Measurements from ENCODE around the gene SKAP1. TPM values are rescaled to one million over a fixed set of nuclear protein-coding genes. Genes with fewer than 3 reads are reported as not detected.
A peak's percentile ranks its signal among the peaks of the same experiment; 100 is the strongest.
"Not testable (repeated sequence)": the region's sequence is repeated elsewhere in the genome, so short reads cannot be mapped to it uniquely, and the experiment has no call there.

Gene SKAP1
- total RNA-seq, 1 experiment from 2014 or later: 0.31 TPM

DNA sequence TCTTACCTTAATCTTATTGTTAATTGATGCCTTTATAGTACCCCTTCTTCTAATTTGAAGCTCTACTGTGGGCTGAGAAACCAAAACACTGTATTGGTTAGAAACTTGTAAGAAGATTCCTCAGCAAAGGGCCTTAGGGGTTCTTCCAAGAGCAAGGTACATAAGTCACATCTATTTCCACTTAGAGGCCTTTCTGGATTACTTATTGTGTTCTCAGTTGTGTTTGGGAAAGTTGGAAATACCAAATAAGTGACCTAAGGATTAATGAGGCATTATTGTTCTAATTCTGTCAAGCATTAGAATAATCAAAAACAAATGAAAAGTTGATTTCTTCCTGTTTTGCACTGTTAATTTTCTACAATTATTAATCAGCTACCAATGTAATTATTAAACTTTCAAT lies 85.8 kb downstream of the SKAP1 start:
- BruUV-seq (replicated peaks): no TSS peak
- ChIA-PET CTCF (interaction anchor here (0.5 kb wide), 1 partner anchor 35 kb away, joined by 6 read pairs; no protein-coding TSS in a partner anchor), POLR2A (ENCODE audit: unreplicated experiment) (interaction anchor here (0.6 kb wide), 1 partner anchor 147 kb away, joined by 3 read pairs; no protein-coding TSS in a partner anchor)
- H3K9me3 ChIP-seq (ENCODE audit: insufficient read depth, low read depth): no peaks in the 10 kb centered on the region
- H3K27ac ChIP-seq: no peak overlapping the region
- H3K36me3 ChIP-seq (ENCODE audit: low read depth): no peaks in the 10 kb centered on the region
- no peak overlapping the region for H3K4me3 ChIP-seq
- H3K9me2 ChIP-seq (ENCODE audit: insufficient read depth): no peaks in the 10 kb centered on the region; the same call in 1 of the 2 replicates
- intact Hi-C loops (cut with micrococcal nuclease; ENCODE audit: unreplicated experiment): no loop called here
- H3K79me2 ChIP-seq (ENCODE audit: low read depth): no peaks in the 10 kb centered on the region
- no peaks in the 10 kb centered on the region for H3K4me1 ChIP-seq (replicated peaks; ENCODE audit: insufficient read depth)
- TF ChIP-seq, protein P1, sequence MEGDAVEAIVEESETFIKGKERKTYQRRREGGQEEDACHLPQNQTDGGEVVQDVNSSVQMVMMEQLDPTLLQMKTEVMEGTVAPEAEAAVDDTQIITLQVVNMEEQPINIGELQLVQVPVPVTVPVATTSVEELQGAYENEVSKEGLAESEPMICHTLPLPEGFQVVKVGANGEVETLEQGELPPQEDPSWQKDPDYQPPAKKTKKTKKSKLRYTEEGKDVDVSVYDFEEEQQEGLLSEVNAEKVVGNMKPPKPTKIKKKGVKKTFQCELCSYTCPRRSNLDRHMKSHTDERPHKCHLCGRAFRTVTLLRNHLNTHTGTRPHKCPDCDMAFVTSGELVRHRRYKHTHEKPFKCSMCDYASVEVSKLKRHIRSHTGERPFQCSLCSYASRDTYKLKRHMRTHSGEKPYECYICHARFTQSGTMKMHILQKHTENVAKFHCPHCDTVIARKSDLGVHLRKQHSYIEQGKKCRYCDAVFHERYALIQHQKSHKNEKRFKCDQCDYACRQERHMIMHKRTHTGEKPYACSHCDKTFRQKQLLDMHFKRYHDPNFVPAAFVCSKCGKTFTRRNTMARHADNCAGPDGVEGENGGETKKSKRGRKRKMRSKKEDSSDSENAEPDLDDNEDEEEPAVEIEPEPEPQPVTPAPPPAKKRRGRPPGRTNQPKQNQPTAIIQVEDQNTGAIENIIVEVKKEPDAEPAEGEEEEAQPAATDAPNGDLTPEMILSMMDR (conservative IDR thresholded peaks at IDR 0.05): no peak
- no peak for TF ChIP-seq EZH2 (IDR thresholded peaks at IDR 0.05; ENCODE audit: low read depth)
- H2AFZ ChIP-seq: no peak overlapping the region
- H4K20me1 ChIP-seq (ENCODE audit: insufficient read depth): no peaks in the 10 kb centered on the region
- no peak overlapping the region for H3K4me2 ChIP-seq
- no peaks in the 10 kb centered on the region for H3K27me3 ChIP-seq (ENCODE audit: insufficient read depth, low read depth)
- DNase-seq: no peak
- H3F3A ChIP-seq (ENCODE audit: insufficient read depth, low read depth): no peaks in the 10 kb centered on the region

DNA sequence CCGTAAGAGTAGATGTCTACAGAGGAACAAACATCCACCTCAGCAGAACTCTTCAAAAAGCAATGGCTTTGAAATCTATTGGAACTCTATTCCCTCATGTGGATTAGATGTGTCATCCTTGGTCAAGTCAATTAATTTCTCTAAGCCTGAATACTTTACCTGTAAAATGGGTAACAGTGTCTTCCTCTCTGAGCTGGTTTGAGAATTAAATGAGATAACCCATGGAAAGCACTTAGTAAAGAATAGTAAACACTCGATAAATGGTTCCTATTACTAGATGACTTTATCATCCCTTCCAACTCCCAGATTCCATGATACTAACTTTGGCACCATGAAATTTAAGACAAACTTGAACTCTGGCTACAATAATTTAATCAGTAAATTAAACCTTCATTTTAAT lies 89.1 kb downstream of the SKAP1 start:
- CTCF ChIA-PET: no interaction called here
- no peak overlapping the region for H3K4me2 ChIP-seq
- no peaks in the 10 kb centered on the region for H3K27me3 ChIP-seq (ENCODE audit: insufficient read depth, low read depth)
- no peak overlapping the region for H2AFZ ChIP-seq
- H3K9me3 ChIP-seq (ENCODE audit: insufficient read depth, low read depth): no peaks in the 10 kb centered on the region
- H3K79me2 ChIP-seq (ENCODE audit: low read depth): no peaks in the 10 kb centered on the region
- H3F3A ChIP-seq (ENCODE audit: insufficient read depth, low read depth): no peaks in the 10 kb centered on the region
- no peaks in the 10 kb centered on the region for H3K9me2 ChIP-seq (ENCODE audit: insufficient read depth)
- intact Hi-C loops (cut with micrococcal nuclease; ENCODE audit: unreplicated experiment): no loop called here
- H3K27ac ChIP-seq: no peak overlapping the region
- BruUV-seq (replicated peaks): no TSS peak
- H3K4me3 ChIP-seq: no peak overlapping the region
- DNase-seq: no peak
- no peaks in the 10 kb centered on the region for H3K36me3 ChIP-seq (ENCODE audit: low read depth)
- TF ChIP-seq, protein P1 (conservative IDR thresholded peaks at IDR 0.05): no peak
- TF ChIP-seq EZH2 (IDR thresholded peaks at IDR 0.05; ENCODE audit: low read depth): no peak
- H3K4me1 ChIP-seq (replicated peaks; ENCODE audit: insufficient read depth): no peaks in the 10 kb centered on the region
- POLR2A ChIA-PET (ENCODE audit: unreplicated experiment): no interaction called here
- no peaks in the 10 kb centered on the region for H4K20me1 ChIP-seq (ENCODE audit: insufficient read depth)

DNA sequence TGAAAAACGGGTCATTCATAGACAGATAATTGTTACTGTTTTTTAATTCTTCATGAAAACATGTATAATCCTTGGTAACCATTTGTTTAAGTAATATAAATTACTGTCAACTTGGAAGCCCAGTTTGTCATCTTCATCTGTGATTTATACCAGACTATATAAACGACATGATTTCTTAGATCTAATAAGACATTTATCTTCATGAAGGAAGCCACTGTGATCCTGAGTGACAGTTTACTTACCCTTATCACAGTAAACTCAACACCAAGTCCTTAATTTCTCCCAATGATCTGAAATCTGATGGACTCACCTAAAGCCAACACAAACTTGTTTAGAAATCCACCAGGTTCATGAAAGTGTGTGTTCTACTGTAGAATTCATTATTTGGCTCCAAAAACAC lies 91.3 kb downstream of the SKAP1 start:
- CTCF ChIA-PET: no interaction called here
- BruUV-seq (replicated peaks): no TSS peak

DNA sequence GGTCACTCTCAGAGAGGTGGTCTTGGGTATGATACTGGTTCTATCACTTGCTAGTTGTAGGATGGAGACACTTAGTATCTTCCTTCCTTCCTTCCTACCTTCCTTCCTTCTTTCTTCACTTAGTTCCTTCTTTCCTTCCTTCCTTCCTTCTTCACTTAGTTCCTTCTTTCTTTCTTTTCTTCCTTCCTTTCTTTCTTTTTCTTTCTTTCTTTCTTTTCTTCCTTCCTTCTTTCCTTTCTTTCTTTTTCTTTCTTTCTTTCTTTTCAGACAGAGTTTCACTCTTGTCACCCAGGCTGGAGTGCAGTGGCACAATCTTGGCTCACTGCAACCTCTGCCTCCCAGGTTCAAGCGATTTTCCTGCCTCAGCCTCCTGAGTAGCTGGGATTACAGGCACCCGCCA lies 92.1 kb downstream of the SKAP1 start:
- POLR2A ChIA-PET (ENCODE audit: unreplicated experiment); H3K27ac ChIP-seq; CTCF ChIA-PET; H3F3A ChIP-seq (ENCODE audit: insufficient read depth, low read depth); H3K4me2 ChIP-seq; BruUV-seq (replicated peaks); H3K27me3 ChIP-seq (ENCODE audit: insufficient read depth, low read depth); H3K36me3 ChIP-seq (ENCODE audit: low read depth); H3K9me3 ChIP-seq (ENCODE audit: insufficient read depth, low read depth); H3K9me2 ChIP-seq (ENCODE audit: insufficient read depth); DNase-seq; H4K20me1 ChIP-seq (ENCODE audit: insufficient read depth); H3K79me2 ChIP-seq (ENCODE audit: low read depth); H2AFZ ChIP-seq; H3K4me3 ChIP-seq: not testable (repeated sequence)
- H3K4me1 ChIP-seq (replicated peaks; ENCODE audit: insufficient read depth): peaks cover 14% of the 10 kb centered on the region
- intact Hi-C loops (cut with micrococcal nuclease; ENCODE audit: unreplicated experiment): loop anchor here (5.0 to 10.0 kb wide), 3 partner anchors 81 to 313 kb away; no protein-coding TSS in a partner anchor

More for the DNA sequence above, 91.3 kb downstream of the SKAP1 start:
- intact Hi-C loops (cut with micrococcal nuclease; ENCODE audit: unreplicated experiment): loop anchor here (5.0 to 10.0 kb wide), 3 partner anchors 81 to 314 kb away; no protein-coding TSS in a partner anchor
- Histone ChIP-seq H3F3A (ENCODE audit: insufficient read depth, low read depth) (no peaks in the 10 kb centered on the region), H2AFZ (0 out of 2 replicates have a peak overlapping the region, but pooled peaks have one; percentile 7), H3K27me3 (ENCODE audit: insufficient read depth, low read depth) (no peaks in the 10 kb centered on the region), H3K9me3 (ENCODE audit: insufficient read depth, low read depth) (no peaks in the 10 kb centered on the region), H3K79me2 (ENCODE audit: low read depth) (no peaks in the 10 kb centered on the region), H3K36me3 (ENCODE audit: low read depth) (no peaks in the 10 kb centered on the region), H3K4me3 (no peak overlapping the region), H3K27ac (no peak overlapping the region), H4K20me1 (ENCODE audit: insufficient read depth) (no peaks in the 10 kb centered on the region), H3K4me2 (no peak overlapping the region), H3K4me1 (replicated peaks; ENCODE audit: insufficient read depth) (peaks cover 6% of the 10 kb centered on the region), H3K9me2 (ENCODE audit: insufficient read depth) (no peaks in the 10 kb centered on the region)
- TF ChIP-seq, protein P1 (conservative IDR thresholded peaks at IDR 0.05): no peak
- no peak for TF ChIP-seq EZH2 (IDR thresholded peaks at IDR 0.05; ENCODE audit: low read depth)
- POLR2A ChIA-PET (ENCODE audit: unreplicated experiment): no interaction called here
- DNase-seq: no peak
